Heart left ventricle (tissue), 16 donors: Measurements from ENCODE around the gene BNC2. TPM values are rescaled to one million over a fixed set of nuclear protein-coding genes. Genes with fewer than 3 reads are reported as not detected.

ENCODE experiments used
- ATAC-seq, 4 donors: fragments of 200-7000 bp; cut with Tn5 transposase; one replicate each; pipeline ENCODE4 v1.9.1; 2020 to 2022; ENCODE audit warnings: moderate library complexity in 4 of 4, mild to moderate bottlenecking in 3 of 4, moderate number of reproducible peaks in 1 of 4
- DNase-seq, 5 donors: peaks; one replicate each; pipeline ENCODE4 v3.0.0-alpha.2; 2020
- H3K27ac ChIP-seq, 12 donors: fragments of 200-600 bp; sonication (generic) in 4 of 12; one replicate each; pipeline versions ENCODE4 v1.5.0 to v1.8.0; 2016 to 2022; ENCODE audit warnings: mild to moderate bottlenecking in 2 of 12
- H3K27me3 ChIP-seq, 9 donors: fragments of 200-600 bp; sonication (generic) in 2 of 9; one replicate each; pipeline versions ENCODE4 v1.5.1 to v1.8.0; 2016 to 2022; ENCODE audit warnings: mild to moderate bottlenecking in 3 of 9
- H3K36me3 ChIP-seq, 9 donors: fragments of 200-600 bp; sonication (generic) in 2 of 9; one replicate each; pipeline versions ENCODE4 v1.5.0 to v1.8.0; 2018 to 2022; ENCODE audit warnings: mild to moderate bottlenecking in 2 of 9
- H3K4me1 ChIP-seq, 12 donors: fragments of 200-600 bp; sonication (generic) in 4 of 12; one replicate each; pipeline versions ENCODE4 v1.5.0 to v1.8.0; 2016 to 2022; ENCODE audit warnings: mild to moderate bottlenecking in 3 of 12
- H3K4me3 ChIP-seq, 12 donors: fragments of 200-600 bp; sonication (generic) in 4 of 12; one replicate each; pipeline versions ENCODE4 v1.5.0 to v1.8.0; 2017 to 2022; ENCODE audit warnings: mild to moderate bottlenecking in 9 of 12, moderate library complexity in 4 of 12
- H3K9me3 ChIP-seq, 12 donors: fragments of 200-600 bp; sonication (generic) in 4 of 12; one replicate each; pipeline versions ENCODE4 v1.5.0 to v1.8.0; 2016 to 2022; ENCODE audit warnings: mild to moderate bottlenecking in 1 of 12
- POLR2A ChIP-seq, 2 donors: fragments of 450-650 bp; IDR thresholded peaks; one replicate each; pipeline ENCODE4 v1.6.1; 2017; ENCODE audit warnings: antibody characterized with exemption in 2 of 2, mild to moderate bottlenecking in 2 of 2, moderate library complexity in 2 of 2
- WGBS, 4 donors: extraction: QIAGEN DNeasy Blood & Tissue Kit in 2 of 4; methylation state at CpG; one replicate each; pipeline versions ENCODE4 v1.1.5 to v1.1.7; 2013 to 2018; 5-methylcytosine and 5-hydroxymethylcytosine counted together
- intact Hi-C, 10 donors: fragments of 100-400 bp; cut with DNase I; formaldehyde crosslinking; loops; one replicate each; pipeline versions ENCODE4 v1.11.1 to v1.14.2; 2022
- polyA plus RNA-seq, 2 donors: library from polyadenylated mRNA; stranded (reverse); fragments of 200-250 nt; gene quantifications; one replicate each; pipeline ENCODE4 v1.2.3, GENCODE V29; 2013
- total RNA-seq, 9 donors: library from RNA; depleted of rRNA in 2 of 9; stranded (reverse); fragments of >200 nt in 2 of 9; fragmentation: NEBNext Ultra II Directional in 3 of 9; extraction: Animal tissue kit (Norgen Biotek cat#: 25700) in 3 of 9; gene quantifications; one replicate each; pipeline versions ENCODE4 v1.1.0 to v1.2.4, GENCODE V29; 2016 to 2023
- TF ChIP-seq, protein P1 (sequence below), 12 donors: fragments of 200-600 bp; sonication (generic) in 4 of 12; IDR thresholded peaks; one replicate each; pipeline versions ENCODE4 v1.5.0 to v1.8.0; 2018 to 2022; ENCODE audit warnings: antibody characterized with exemption in 12 of 12, mild to moderate bottlenecking in 5 of 12
- donor health status: ischemic (EF 13 %, LVEDD 7.1; RV severe dilation, severe dysfunction).
- donor health status: healthy with polysubstance abuse.
- donor health status: DM: no; HTN: yes; CAD: no.
- donor health status: DM: no; HTN: no; CAD: no.
- donor health status: ischemic (EF 25% LVEDD 6.9; RV normal size, moderate dysfunction).
- donor health status: ischemic (EF 25% LVEDD 5.7; RV mildly dilated, moderate dysfunction).
- donor health status: healthy.
- donor health status: DM: yes; HTN: yes; CAD: no.
- donor health status: ischemic (EF 35%, LVEDD 5.7; RV mildly dilated, moderate dysfunction).
- donor health status: nonischemic (EF 11% LVEDD 7.7; RV severe dilation, severe dysfunction).
- donor health status: DM: yes; HTN: yes; CAD: no.
- donor health status: PGD.
- donor health status: ischemic (EF 29% LVEDD 5.4; RV normal size, mild dysfunction).
- donor health status: nonischemic (EF 23%, LVEDD 6.1; RV moderate dilation, normal function).

The BNC2 gene
- total and polyA plus RNA-seq, 11 donors = 0.38 to 27.1 (median 3.8) TPM

DNA sequence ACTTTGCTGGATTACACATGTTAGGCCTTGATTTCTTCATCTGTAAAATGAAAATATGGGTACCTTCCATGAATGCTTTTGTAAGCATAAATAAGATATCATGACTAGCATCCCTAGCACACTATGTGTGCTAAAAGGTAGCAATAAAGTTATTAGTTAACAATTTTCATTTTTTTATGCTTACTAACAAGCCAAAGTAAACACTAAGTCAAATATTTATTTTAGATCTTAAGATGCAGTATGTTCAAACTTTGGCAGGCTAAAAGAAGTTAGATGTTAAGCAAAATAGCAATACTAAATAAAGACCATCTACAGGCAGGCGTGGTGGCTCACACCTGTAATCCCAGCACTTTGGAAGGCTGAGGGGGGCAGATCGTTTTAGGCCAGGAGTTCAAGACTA is 169.1 kb downstream of the BNC2 start:
- peaks cover 0 to 25% (median 3%) of the 10 kb centered on the region in 12 donors for H3K4me1 ChIP-seq
- no peaks in the 10 kb centered on the region for H3K9me3 ChIP-seq
- intact Hi-C loops = loop anchor here in 1 of 10 donors (10.0 kb wide), 1 partner anchor 337 kb away; no protein-coding TSS in a partner anchor
- no peak overlapping the region for H3K27ac ChIP-seq
- DNase-seq (no peak), ATAC-seq (no peak)
- no peaks in the 10 kb centered on the region for H3K27me3 ChIP-seq
- TF ChIP-seq, protein P1, sequence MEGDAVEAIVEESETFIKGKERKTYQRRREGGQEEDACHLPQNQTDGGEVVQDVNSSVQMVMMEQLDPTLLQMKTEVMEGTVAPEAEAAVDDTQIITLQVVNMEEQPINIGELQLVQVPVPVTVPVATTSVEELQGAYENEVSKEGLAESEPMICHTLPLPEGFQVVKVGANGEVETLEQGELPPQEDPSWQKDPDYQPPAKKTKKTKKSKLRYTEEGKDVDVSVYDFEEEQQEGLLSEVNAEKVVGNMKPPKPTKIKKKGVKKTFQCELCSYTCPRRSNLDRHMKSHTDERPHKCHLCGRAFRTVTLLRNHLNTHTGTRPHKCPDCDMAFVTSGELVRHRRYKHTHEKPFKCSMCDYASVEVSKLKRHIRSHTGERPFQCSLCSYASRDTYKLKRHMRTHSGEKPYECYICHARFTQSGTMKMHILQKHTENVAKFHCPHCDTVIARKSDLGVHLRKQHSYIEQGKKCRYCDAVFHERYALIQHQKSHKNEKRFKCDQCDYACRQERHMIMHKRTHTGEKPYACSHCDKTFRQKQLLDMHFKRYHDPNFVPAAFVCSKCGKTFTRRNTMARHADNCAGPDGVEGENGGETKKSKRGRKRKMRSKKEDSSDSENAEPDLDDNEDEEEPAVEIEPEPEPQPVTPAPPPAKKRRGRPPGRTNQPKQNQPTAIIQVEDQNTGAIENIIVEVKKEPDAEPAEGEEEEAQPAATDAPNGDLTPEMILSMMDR (IDR thresholded peaks at IDR 0.05) = no peak
- no peak for TF ChIP-seq POLR2A (IDR thresholded peaks at IDR 0.05)
- H3K36me3 ChIP-seq = no peaks in the 10 kb centered on the region
- WGBS, 4 donors = 45 to 91% (median 71%) methylated on average over 2 of the region's 2 CpGs
- no peak overlapping the region for H3K4me3 ChIP-seq

DNA sequence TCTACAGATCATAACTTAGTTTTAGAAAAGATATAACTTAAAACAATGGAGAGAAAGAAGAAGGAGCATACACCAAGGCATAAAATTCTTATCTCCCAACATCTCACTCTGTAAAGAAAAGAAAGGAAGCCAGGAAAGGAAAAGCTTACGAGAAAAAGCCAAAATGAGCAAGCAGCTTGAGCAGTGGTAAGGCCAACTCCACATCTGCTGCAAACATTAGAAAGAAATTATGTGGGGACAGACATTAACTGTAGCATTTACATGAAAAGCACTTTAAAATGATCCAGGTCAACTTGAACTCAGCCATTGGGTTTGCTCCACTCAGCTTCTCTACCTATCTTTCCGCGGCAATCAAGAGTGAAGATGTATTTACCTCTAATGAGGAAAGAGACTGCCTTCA is 176.9 kb downstream of the BNC2 start:
- Histone ChIP-seq H3K27me3 (no peaks in the 10 kb centered on the region), H3K4me3 (no peak overlapping the region), H3K4me1 (peaks cover 0 to 23% (median 5%) of the 10 kb centered on the region in 12 donors), H3K27ac (no peak overlapping the region), H3K36me3 (no peaks in the 10 kb centered on the region), H3K9me3 (no peaks in the 10 kb centered on the region)
- ATAC-seq = no peak
- TF ChIP-seq, protein P1 (IDR thresholded peaks at IDR 0.05) = no peak
- TF ChIP-seq POLR2A (IDR thresholded peaks at IDR 0.05) = no peak
- DNase-seq = no peak
- WGBS, 4 donors = 57 to 66% (median 65%) methylated on average over 3 of the region's 3 CpGs
- intact Hi-C loops = no loop called here

GRCh38 chr9:16690628-16691027 is 179.8 kb downstream of the BNC2 start:
- intact Hi-C loops = no loop called here

DNA sequence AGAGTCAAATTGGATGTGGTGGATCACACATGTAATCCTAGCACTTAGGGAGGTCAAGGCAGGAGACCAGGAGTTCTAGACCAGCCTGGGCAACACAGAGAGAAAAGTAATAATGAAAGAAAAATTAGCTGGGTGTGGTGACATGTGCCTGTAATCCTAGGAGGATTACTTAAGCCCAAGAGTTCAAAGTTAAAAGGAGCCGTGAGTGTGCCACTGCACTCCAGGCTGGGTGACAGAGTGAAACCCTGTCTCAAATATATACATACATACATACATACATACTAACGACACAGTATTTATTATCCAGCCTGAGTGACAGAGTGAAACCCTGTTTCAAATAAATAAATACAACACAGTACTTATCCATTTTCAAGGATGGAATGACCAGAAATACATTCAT is 180.3 kb downstream of the BNC2 start:
- WGBS, 4 donors = 44 to 88% (median 85%) methylated on average over 2 of the region's 2 CpGs
- no peak for ATAC-seq
- Histone ChIP-seq H3K4me3 (no peak overlapping the region), H3K27me3 (no peaks in the 10 kb centered on the region), H3K4me1 (peaks cover 0 to 26% (median 5%) of the 10 kb centered on the region in 12 donors), H3K36me3 (no peaks in the 10 kb centered on the region), H3K9me3 (no peaks in the 10 kb centered on the region), H3K27ac (peak overlapping the region in 1 of 12 donors; percentile 28)
- intact Hi-C loops = no loop called here
- DNase-seq = no peak
- TF ChIP-seq, protein P1 (IDR thresholded peaks at IDR 0.05) = no peak
- no peak for TF ChIP-seq POLR2A (IDR thresholded peaks at IDR 0.05)

More at GRCh38 chr9:16690628-16691027, 179.8 kb downstream of the BNC2 start:
- ATAC-seq (no peak), DNase-seq (no peak)
- Histone ChIP-seq H3K4me1 (peaks cover 0 to 26% (median 5%) of the 10 kb centered on the region in 12 donors), H3K27ac (no peak overlapping the region), H3K36me3 (no peaks in the 10 kb centered on the region), H3K4me3 (no peak overlapping the region), H3K27me3 (no peaks in the 10 kb centered on the region), H3K9me3 (no peaks in the 10 kb centered on the region)
- WGBS, 4 donors = 88 to 90% (median 89%) methylated on average over 2 of the region's 2 CpGs
- TF ChIP-seq, protein P1 (IDR thresholded peaks at IDR 0.05) = no peak
- no peak for TF ChIP-seq POLR2A (IDR thresholded peaks at IDR 0.05)
